Muscle layer of colon (tissue), 2 donors: ENCODE measurements around the gene MUTYH.

Experiments
- H3K27ac ChIP-seq: one replicate; pipeline ENCODE4 v1.7.0; 2013; ENCODE audit warnings: low read depth, mild to moderate bottlenecking, low read length, moderate library complexity
- H3K27me3 ChIP-seq, 2 donors: one replicate each; pipeline ENCODE4 v1.7.0; 2013; ENCODE audit warnings: low read length in 2 of 2, mild to moderate bottlenecking in 2 of 2; ENCODE audit not compliant: insufficient read depth in 2 of 2, control insufficient read depth in 1 of 2
- H3K36me3 ChIP-seq: one replicate; pipeline ENCODE4 v1.7.0; 2013; ENCODE audit warnings: mild to moderate bottlenecking, low read length; ENCODE audit not compliant: insufficient read depth
- H3K4me1 ChIP-seq: one replicate; pipeline ENCODE4 v1.7.0; 2013; ENCODE audit warnings: mild to moderate bottlenecking, low read length; ENCODE audit not compliant: insufficient read depth
- H3K4me3 ChIP-seq, 2 donors: one replicate each; pipeline ENCODE4 v1.7.0; 2013; ENCODE audit warnings: low read length in 2 of 2, low read depth in 1 of 2, mild to moderate bottlenecking in 1 of 2, moderate library complexity in 1 of 2
- H3K9ac ChIP-seq: one replicate; pipeline ENCODE4 v1.7.0; 2013; ENCODE audit warnings: low read length
- H3K9me3 ChIP-seq: one replicate; pipeline ENCODE4 v1.7.0; 2013; ENCODE audit warnings: mild to moderate bottlenecking, low read length
- donor health status: abdominal sarcoma.
- donor health status: Adenocarcinoma of cecum.

The MUTYH gene

DNA sequence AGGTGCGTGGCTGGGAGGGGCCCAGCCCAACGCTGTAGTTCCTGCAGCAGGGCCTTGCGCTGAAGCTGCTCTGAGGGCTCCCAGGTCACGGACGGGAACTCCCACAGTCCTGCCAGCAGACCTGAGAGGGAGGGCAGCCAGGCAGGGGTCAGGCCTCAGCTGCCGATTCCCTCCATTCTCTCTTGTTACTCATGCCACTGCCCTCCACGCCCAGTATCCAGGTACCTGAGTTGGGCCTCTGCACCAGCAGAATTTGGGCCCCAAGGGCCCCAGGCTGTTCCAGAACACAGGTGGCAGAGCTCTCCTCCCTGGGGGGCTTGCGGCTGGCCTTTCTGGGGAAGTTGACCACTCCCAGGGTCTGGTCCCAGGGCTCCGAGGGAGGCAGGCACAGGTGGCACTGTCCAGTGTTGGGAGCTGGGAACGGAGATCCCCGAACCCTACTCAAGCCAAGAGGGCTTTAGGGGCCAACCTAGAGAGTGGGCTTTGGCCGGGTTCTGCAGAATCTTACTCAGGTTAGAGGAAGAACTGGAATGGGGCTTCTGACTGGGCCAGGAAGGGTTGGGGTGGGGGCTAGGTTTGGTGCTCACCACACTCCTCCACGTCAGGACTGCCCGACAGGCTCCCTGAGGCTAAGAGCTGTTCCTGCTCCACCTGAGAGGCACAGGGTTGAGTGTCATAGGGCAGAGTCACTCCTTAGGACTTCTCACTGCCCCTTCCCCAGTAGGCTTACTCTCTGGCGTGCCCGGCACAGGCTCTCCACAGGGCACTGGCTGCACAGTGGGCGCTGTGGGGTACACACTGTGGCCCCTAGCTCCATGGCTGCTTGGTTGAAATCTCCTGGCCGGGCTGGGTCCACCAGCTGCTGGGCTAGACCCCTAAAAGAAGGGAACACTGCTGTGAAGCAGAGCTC, 8.5 kb downstream of the MUTYH start:
- Histone ChIP-seq H3K9ac (no peak overlapping the region), H3K4me1 (no peaks in the 10 kb centered on the region), H3K9me3 (no peaks in the 10 kb centered on the region), H3K36me3 (peaks cover 38% of the 10 kb centered on the region), H3K27me3 (peaks cover 0 to 8% of the 10 kb centered on the region in 2 donors), H3K27ac (no peak overlapping the region), H3K4me3 (no peak overlapping the region)

GRCh38 chr1:45329445-45329844, 10.8 kb downstream of the MUTYH start:
- peaks cover 38% of the 10 kb centered on the region for H3K36me3 ChIP-seq
- H3K27me3 ChIP-seq = peaks cover 0 to 8% of the 10 kb centered on the region in 2 donors
- no peak overlapping the region for H3K9ac ChIP-seq
- no peak overlapping the region for H3K27ac ChIP-seq
- H3K4me3 ChIP-seq = no peak overlapping the region
- H3K9me3 ChIP-seq = no peaks in the 10 kb centered on the region
- H3K4me1 ChIP-seq = peaks cover 5% of the 10 kb centered on the region

DNA sequence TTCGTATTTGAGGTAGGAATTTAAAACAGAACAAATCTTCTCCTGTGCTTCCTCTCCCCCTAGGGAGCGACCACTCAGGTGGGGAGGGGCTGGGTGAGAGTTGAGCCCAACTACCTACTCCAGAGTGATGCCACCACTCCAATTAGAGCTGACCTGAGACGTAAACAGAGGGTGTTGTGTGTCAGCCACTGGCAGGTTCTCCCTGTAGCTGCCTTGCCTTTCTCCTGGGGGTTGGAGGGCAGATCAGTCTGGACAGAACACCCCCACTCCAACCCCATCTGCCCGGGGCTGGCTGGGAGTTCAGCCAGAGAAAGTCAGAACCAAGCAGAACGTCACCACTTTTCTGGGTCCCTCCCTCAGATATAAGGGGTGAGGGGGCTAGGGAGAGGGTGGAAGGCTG, 11.6 kb downstream of the MUTYH start:
- Histone ChIP-seq H3K9ac (no peak overlapping the region), H3K36me3 (peaks cover 31% of the 10 kb centered on the region), H3K9me3 (no peaks in the 10 kb centered on the region), H3K27me3 (peaks cover 0 to 8% of the 10 kb centered on the region in 2 donors), H3K27ac (no peak overlapping the region), H3K4me3 (no peak overlapping the region), H3K4me1 (peaks cover 5% of the 10 kb centered on the region)

DNA sequence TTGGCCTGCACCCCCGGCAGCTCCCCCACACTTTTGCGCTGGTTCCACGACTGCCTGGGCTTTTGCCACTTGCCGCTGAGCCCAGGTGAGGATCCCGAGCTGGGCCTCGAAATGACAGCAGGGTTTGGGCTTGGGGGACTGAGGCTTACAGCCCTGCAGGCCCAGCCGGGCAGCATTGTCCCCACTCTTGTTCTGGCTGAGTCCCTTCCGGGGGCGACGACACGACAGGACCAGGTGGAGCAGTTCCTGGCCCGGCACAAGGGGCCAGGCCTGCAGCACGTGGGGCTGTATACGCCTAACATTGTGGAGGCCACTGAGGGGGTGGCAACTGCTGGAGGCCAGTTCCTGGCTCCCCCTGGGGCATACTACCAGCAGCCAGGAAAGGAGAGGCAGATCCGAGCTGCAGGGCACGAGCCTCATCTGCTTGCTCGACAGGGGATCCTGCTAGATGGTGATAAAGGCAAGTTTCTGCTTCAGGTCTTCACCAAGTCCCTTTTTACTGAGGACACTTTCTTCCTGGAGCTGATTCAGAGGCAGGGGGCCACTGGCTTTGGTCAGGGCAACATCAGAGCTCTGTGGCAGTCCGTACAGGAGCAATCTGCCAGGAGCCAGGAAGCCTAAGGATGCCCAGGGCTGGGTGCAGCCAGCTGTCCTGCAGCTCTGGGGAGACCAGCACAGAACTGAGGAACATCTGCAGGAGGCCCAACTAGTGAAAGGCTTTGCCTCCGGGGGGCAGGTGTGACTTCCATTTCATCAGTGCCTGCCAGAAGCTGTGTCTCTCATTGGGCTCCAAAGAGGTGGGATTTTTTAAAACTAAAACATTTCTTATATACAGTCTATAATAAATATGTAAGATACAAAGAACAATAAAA, 12.4 kb downstream of the MUTYH start:
- no peak overlapping the region for H3K9ac ChIP-seq
- no peak overlapping the region for H3K27ac ChIP-seq
- peak overlapping the region in 1 of 2 donors; percentile 65 for H3K4me3 ChIP-seq
- H3K9me3 ChIP-seq = no peaks in the 10 kb centered on the region
- peaks cover 23% of the 10 kb centered on the region for H3K36me3 ChIP-seq
- peaks cover 0 to 8% of the 10 kb centered on the region in 2 donors for H3K27me3 ChIP-seq
- H3K4me1 ChIP-seq = peaks cover 5% of the 10 kb centered on the region

GRCh38 chr1:45326627-45327623, 13.3 kb downstream of the MUTYH start, which contains the start of gene HPDL:
Gene HPDL, plus strand, starts transcription at chr1:45326895. Its CDS starts 254 bp downstream, at chr1:45327149.
- Histone ChIP-seq H3K9me3 (no peaks in the 10 kb centered on the region), H3K27ac (no peak within 1 kb of the TSS), H3K4me1 (peaks cover 5% of the 10 kb centered on the region), H3K36me3 (peaks cover 14% of the 10 kb centered on the region), H3K4me3 (peak within 1 kb of the TSS; percentile 40 to 65), H3K27me3 (peaks cover 0 to 8% of the 10 kb centered on the region in 2 donors), H3K9ac (no peak within 1 kb of the TSS)

DNA sequence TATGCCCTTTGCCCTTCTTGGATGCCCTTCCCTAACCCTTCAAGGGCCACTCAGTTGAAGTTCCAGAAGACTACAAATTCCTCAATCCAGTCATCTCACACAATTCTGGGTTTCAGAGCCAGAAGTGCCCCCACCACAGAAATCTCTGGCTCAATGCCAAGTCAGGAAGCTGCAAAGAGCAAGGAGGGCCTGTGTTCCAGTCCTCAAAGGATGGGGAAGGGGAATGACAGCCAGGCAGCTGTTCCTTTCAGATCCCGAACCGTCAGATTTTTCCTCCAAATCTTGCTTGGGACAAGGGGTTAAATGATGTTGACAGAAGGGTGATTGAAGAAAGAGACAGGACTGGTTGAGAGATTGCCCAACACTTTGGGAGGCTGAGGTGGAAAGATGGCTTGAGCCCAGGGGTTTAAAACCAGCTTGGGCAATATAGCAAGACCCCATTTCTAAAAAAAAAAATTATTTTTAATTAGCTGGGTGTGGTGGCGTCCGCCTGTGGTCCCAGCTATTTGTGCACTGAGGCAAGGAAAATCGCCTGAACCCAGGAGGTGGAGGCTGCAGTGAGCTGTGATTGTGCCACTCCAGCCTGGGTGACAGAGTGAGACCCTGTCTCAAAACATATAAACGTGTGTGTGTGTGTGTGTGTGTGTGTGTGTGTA, 14.3 kb downstream of the MUTYH start:
- Histone ChIP-seq H3K9ac (no peak overlapping the region), H3K4me1 (peaks cover 5% of the 10 kb centered on the region), H3K27ac (no peak overlapping the region)

DNA sequence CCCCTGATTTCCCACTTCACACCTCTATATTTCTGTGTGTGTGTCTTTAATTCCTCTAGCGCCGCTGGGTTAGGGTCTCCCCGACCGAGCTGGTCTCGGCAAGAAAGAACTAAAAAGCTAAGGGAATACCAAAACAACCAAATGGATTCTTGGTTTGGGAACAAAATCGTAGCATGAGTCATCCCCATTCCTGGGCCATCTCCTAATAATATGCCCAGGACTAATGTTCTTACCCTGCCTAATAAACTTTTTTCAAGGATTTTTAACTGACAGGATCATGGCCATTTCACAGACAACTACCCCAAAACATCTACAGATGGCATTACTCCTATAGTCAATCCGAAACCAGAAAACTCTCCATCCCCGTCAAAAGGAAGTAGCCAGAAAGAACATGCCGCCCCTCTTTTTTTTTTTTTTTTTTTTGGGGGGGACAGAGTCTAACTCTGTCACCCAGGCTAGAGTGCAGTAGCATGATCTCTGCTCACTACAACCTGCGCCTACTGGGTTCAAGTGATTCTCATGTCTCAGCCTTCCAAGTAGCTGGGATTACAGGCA, 17.7 kb downstream of the MUTYH start:
- Histone ChIP-seq H3K4me3 (no peak overlapping the region), H3K27ac (no peak overlapping the region), H3K36me3 (no peaks in the 10 kb centered on the region), H3K4me1 (peaks cover 5% of the 10 kb centered on the region), H3K9ac (no peak overlapping the region), H3K27me3 (peaks cover 0 to 2% of the 10 kb centered on the region in 2 donors), H3K9me3 (no peaks in the 10 kb centered on the region)

More for the DNA sequence above, 14.3 kb downstream of the MUTYH start:
- peak overlapping the region in 1 of 2 donors; percentile 65 for H3K4me3 ChIP-seq
- H3K36me3 ChIP-seq = peaks cover 4% of the 10 kb centered on the region
- peaks cover 0 to 8% of the 10 kb centered on the region in 2 donors for H3K27me3 ChIP-seq
- no peaks in the 10 kb centered on the region for H3K9me3 ChIP-seq

DNA sequence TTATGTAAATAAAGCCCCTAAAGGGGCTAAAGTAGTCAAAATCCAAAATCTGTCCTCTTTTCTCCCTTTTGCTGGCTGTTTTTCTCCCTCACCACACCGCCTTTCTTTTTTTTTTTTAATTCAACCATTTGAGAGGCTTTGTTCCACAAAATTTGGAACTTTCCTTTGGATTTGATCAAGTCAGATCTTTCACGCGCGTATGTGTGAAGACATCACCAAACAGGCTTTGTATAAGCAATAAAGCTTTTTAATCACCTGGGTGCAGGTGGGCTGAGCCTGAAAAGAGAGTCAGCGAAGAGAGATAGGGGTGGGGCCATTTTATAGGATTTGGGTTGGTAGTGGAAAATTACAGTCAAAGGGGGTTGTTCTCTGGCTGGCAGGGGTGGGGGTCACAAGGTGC, 18.8 kb downstream of the MUTYH start:
- Histone ChIP-seq H3K4me3 (no peak overlapping the region), H3K27me3 (no peaks in the 10 kb centered on the region), H3K36me3 (no peaks in the 10 kb centered on the region), H3K4me1 (peaks cover 3% of the 10 kb centered on the region), H3K9me3 (no peaks in the 10 kb centered on the region), H3K27ac (no peak overlapping the region), H3K9ac (no peak overlapping the region)

GRCh38 chr1:45319761-45320160, 20.5 kb downstream of the MUTYH start:
- no peaks in the 10 kb centered on the region for H3K4me1 ChIP-seq
- H3K9me3 ChIP-seq = no peaks in the 10 kb centered on the region
- H3K9ac ChIP-seq = no peak overlapping the region
- H3K27me3 ChIP-seq = no peaks in the 10 kb centered on the region
- H3K4me3 ChIP-seq = no peak overlapping the region
- no peaks in the 10 kb centered on the region for H3K36me3 ChIP-seq
- H3K27ac ChIP-seq = no peak overlapping the region

DNA sequence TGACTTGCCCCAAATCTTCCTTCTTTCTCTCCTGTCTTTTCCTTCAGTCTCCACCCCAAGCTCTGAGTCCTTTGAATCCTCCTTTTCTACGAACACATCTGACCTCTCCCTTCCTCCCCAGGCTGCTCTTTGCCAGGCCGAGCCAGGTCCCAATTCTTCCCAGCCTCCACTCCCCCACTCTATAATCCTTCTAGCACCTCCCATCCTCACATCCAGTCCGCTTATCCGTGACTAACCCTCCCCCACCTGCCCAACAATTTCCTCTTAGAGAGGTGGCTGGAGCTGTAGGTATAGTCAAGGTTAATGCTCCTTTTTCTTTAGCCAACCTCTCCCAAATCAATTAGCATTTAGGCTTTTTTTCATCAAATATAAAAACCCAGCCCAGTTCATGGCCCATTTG, 23.1 kb downstream of the MUTYH start:
- H3K27ac ChIP-seq = no peak overlapping the region
- no peak overlapping the region for H3K4me3 ChIP-seq
- no peaks in the 10 kb centered on the region for H3K9me3 ChIP-seq
- no peaks in the 10 kb centered on the region for H3K27me3 ChIP-seq
- no peaks in the 10 kb centered on the region for H3K36me3 ChIP-seq
- H3K9ac ChIP-seq = no peak overlapping the region
- no peaks in the 10 kb centered on the region for H3K4me1 ChIP-seq
